Measurements from ENCODE around the gene HSD17B2.
A peak's percentile ranks its signal among the peaks of the same experiment; 100 is the strongest.

Gene HSD17B2

DNA sequence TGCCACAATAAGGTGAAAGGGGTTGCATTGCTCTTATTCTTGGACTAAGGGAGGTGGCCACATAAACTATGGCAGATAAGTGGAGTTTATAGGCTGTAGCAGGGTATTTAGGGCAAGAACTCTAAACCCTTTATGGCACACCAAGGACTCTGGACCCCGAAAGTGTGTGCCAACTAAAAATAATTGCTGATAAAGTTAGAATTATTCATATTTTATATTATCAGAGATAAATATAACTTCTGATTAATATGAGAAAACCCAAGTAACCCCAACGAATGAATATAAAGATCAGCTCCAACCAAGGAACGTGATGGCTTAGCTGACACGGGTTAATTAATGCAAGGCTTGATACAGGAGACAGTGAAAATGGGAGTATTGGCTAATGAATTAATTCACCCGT, 15.0 kb upstream of the HSD17B2 start:
- no peak for DNase-seq

DNA sequence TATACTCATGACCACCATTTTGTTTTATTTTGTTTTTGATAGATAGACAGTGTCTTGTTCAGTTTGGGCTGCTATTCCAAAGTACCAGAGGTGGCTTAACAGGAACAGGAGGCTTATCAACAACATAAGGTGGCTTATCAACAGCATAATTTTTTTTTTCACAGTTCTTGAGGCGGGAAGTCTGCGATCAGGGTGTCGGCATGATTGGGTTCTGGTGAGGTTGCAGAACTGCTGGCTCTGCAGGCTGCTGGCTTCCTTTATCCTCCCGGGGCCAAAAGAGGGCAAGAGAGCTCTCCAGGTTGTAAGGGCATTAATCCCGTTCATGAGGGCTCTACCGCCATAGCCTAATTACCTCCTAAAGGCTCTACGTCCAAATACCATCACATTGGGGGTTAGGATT, 11.8 kb upstream of the HSD17B2 start:
- no peak for DNase-seq

DNA sequence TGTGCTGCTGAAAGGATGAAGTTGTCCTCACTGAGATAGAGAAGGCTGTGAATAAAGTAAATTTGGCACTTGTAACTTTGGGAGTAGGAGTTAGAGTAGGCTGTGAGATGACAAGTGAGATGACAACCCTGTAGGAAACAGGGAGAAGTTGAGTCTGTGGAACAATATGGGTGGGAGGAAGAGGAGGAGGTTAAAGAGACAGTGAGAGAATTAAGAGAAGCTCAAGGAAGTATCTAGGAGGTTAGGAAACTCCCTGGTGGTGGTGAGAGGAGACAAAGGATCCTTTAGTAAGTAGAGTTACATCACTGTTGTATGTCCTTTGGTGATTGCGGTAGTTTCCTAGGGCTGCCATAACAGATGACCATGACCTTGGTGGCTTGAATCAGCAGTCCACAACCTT, 10.7 kb upstream of the HSD17B2 start:
- DNase-seq, result no peak

DNA sequence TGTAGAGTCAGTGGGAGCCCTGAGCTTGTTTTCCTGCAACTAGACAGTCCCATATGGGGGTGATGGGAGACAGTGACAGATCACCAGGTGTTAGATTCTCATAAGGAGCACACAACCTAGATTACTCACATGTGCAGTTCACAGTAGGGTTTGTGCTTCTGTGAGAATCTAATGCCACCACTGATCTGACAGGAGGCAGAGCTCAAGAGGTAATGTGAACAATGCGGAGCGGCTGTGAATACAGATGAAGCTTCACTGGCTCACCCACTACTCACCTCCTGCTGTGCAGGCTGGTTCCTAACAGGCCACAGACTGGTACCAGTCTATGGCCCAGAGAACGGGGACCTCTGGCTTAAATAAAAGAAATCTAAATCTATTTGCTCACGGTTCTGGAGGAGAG, 10.2 kb upstream of the HSD17B2 start:
- DNase-seq, result no peak

DNA sequence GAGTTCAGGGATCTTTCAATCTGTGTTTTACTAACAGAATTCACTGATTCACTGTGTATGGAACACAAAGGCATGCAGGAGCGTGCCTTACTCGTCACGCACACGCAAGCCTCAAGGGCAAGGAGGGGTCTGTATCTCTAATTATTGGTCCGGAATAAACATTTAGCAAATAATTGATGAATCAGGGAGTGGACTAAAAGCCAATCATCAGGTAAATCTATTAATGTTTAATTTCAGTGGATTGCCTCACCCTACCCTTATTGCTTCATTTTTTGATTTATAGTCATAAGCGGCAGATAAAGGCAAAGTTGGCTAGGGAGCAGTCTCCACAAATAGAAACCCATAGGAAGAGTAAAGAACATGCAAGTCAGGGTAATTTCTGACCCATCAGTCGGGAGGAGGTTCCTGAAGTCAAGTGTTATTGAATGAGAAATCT, 7.4 kb upstream of the HSD17B2 start:
- no peak for DNase-seq

DNA sequence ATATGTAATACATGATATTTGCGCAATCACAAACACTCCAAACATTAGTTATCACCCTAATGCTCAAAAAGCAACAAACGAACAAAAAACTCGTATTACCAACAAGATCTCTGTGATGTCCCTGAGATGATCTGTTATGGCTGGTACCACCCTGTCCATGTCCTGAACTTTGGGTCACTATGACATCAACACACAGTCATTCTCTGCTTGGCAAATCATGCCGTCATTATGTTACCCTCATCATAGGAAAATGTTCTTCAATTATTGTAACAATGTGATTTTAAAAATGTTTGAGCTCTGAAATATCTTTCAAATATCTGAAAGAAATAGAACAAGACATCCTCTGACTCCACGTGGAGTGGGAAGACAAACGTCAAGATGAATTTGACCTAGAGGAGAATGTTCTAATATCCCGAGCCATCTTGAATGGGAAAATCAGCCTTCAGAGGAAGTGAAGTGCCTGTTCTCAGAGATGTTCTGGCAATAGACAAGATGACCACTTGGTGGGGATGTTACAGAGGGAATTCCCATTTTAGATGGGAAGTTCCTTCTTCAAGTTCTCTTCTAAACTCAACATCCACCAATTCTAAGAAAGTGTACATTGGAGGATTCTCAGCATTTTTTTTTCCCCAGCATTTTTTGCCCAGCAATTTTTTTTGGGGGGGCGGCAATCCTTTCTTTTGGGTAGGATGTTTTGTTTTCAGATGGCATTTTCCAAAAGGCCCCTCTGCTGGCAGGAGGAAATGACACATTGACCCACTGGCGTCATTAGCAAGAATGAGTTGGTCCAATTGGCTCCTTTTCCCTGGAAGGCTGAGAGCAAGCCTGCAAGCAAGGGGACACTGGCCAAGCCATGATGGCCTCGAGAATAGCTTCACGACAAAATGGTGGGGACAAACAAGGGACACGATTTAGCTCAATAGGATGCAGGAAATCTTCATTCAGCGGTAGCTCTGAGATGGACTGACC, 3.7 kb upstream of the HSD17B2 start:
- peak; percentile 9 for DNase-seq

DNA sequence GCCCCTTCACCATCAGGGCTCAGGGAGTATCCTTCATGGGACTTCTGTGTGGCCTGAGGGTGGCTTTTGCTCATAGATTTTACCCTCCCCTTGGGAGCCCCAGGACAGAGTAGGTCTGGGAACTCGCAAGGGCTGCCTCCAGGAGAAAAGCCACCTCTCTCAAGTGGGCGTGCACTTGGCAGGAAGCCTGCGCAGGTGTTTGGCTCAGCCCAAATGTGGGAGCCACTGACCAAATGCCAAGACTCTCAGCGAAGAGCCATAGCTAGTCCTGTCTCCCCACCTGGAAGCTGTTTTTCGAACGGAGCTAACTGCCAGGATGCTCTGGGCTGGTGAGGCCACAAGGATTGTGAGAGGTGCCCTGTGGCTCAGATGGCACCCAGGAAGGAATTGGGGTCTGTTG, 2.0 kb upstream of the HSD17B2 start:
- no peak for DNase-seq

DNA sequence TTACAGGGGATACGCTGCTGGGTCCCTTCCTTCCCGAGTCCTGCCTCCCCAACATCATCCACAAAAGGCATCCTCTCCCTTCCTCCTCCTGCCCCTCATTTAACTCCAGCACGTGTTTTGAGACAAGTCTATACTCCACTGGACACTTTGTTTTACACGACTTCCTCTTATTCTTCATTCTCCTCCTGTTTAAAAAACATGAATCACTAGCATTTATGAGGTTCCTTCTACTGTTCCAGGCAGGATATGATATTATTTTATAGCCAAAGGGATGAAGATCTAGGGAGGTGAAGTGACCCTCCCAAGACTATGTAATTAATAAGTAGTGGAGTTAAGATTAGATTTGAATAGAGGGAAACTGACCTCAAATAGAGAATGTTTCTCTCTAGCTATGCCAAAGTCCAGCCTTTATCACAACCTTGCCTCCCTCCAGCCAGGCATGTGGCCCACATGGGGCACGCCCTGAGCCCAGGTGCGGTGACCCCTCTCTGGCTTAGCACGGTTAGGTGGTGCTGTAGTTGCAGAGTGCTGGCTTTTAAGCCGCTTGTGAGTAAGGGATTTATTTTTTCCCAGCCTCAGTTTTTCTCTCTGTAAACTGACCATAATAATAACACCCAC, 1.3 kb upstream of the HSD17B2 start:
- DNase-seq, result no peak

DNA sequence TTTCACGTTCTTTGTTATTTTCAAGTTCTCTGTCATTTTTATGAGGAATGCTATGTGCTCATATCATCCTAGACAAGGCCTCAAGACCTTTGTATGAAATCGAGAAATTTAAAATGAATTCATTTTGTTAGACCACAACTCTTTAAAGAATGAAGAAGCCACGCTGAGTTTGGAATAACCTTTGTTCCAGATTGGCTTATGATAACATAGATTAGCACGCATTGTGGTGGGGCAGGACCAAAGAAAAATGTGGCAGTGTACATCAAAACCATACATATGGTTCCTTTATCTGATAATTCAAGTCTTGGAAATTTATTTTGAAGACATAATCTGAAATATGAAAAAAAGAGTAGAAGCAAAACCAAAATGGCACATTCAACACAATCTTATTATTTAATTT, 2.2 kb downstream of the HSD17B2 start:
- DNase-seq, result no peak

DNA sequence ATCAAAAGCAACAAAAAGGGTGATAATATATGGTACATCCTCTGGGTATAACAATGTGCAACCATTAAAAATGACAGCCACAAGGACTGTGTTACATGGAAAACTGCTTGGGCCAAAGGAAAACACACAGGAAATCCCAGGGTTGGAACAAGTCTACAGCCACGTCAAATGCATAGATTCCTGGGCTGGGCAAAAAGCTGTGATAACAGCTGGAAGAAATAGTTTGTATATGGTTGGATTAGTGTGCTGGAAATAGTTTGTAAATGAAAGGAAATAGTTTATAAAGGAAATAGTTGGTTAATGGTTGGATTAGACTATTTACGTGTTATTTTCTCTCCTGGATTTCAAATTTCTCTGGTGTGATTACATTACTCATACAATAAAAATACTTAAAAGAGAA, 2.6 kb downstream of the HSD17B2 start:
- no peak for DNase-seq

DNA sequence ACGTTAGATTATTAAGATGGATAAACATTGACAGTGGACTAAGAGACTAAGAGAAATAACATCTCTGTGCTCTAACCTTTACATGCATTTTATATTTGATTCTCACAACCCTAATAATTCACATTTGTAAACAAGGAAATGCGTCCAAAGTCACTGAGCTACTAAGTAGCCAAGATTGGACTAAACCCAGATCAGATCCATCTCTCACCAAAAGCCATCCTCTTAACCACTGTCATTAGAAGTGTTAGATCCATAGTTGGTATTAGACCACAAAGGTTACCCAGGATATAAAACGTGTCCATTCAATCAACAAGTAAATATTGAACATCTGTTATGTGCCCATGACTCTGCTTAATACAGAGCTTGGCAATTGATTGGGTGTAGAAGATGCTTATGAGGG, 5.2 kb downstream of the HSD17B2 start:
- DNase-seq, result no peak

DNA sequence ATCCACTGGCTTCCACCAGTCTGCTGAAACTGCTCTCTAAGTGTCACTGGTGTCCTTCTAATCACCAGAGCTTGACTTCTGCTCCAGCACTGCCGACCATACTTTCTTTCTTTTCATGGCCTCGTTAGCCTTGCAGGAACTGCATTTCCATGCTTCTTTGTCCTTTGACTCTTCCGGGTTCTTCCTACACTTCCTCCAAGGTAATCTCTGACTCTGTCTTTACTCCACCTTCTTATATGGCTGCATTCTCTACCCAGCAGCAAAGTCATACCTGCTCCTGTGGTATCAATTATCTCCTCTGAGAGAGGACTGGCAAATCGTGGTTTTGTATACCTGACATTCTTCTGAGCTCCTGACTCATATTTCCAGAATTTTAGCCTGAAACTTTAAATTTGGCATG, 6.5 kb downstream of the HSD17B2 start:
- DNase-seq, result no peak

DNA sequence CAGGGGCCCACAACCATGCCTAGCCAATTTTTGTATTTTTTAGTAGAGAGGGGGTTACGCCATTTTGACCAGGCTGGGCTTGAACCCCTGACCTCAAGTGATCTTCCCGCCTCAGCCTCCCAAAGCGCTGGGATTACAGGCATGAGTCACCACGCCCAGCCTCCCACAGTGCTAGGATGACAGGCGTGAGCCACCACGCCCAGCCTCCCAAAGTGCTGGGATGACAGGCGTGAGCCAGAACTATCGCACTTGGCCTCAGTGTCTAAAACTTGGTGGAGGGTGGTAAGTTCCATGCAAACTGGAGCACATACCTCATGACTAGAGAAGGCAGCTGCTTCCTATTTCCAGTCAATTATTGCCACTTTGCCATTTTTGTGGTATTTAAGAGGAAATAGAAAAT, 7.1 kb downstream of the HSD17B2 start:
- no peak for DNase-seq

DNA sequence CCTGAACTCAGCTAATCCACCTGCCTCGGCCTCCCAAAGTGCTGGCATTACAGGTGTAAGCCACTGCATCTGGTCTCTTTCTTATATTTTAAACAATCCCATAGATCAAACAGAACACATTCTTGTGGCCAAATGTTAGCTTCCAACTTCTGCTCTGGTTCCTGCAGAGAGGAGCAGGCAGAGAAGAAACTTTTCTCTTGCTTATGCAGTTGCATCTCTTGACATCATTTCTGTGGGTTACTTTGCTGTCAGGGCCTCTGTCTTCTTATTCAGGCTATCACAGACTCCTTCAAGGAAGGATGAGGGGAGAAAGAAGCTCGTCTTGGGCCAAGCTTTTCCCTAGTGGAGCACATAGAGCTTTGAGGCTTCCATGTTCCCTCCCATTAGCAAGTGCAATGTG, 7.8 kb downstream of the HSD17B2 start:
- no peak for DNase-seq

DNA sequence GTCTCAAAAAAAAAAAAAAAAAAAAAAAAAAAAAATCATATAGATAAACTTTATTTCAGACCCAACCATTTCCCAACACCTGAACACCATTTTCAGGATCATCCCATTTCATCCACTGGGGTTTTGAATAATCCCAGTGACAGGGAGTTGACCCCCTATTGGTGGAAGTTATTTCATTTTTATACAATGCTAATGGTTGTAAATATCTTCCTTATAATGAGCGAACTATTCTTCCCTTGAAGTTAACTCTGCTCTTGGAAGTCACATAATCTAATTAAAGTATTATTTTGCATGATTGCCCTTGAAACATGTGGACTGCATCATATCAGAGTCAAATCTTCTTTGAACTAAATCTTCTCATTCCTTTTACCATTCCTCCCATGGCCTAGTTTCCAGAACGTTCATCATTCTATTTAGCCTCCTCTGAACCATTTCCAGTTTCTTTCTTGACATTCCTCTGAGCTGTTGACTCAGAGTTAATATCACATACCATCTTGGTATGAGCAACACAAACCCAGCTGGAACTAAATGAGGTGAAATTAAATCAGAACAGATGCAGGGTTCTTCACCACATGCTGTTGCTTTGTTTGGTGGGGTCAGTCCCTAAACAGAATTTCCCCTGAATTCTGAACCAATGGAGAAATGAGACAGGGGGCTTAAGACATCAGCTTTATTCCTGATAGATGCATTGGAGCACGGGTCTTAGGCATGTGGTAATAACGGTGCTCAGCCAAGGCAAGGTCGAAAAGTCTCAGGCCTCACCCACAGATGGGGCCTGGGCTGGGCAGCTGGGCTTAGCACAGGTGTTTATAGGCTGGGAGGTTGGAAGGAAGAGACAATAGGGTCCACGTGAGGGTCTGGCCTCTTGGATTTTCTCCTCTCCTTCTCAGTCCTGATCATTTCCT, 8.9 kb downstream of the HSD17B2 start:
- DNase-seq, result no peak

DNA sequence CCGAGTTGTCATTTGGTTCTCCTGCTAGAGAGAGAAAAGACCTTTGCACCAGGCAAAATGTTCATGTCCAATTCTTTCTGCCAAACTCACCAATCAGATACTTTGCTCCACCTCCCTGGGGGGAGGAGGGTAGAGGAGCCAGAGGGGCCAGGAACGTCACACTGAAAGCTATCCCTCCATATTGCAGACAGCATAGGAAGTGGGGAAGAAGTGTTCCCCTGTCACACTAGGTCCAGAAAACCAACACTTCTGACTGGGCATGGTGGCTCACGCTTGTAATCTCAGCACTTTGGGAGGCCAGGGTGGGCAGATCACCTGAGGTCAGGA, 9.5 kb downstream of the HSD17B2 start:
- no peak for DNase-seq

DNA sequence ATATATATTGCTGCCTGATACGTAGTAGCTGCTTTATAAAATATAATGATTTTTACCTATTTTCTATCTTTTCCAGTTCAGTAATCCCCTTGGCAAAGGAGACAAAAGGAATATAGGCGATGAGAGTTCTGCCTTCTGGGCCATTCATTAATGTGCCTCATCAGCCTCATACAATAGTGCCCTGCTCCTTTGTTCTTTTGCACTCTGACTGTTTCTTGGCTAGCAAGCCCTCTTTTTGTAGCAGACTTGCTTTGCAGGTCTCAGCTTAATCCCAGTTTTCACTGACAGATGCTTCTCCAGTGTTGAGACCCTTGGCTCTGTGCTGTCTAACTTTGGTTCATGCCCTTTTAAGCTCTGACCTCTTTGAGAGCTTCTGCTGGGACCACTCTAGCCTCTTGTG, 10.4 kb downstream of the HSD17B2 start:
- DNase-seq, result no peak

DNA sequence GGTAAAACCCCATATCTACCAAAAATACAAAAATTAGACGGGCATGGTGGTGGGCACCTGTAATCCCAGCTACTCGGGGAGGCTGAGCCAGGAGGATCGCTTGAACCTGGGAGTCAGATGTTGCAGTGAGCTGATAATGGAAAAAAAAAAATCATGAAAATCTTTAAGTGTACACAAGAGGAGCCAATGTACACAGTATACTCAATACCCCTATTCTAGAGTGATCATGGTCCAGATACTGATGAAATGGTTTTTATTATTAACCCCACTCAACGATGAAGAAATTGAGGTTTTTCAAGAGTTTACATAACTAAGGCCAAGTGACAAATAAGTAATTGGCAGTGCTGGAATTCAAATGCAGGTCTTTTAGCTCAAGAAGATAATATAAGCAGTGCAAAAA, 11.5 kb downstream of the HSD17B2 start:
- DNase-seq, result no peak

DNA sequence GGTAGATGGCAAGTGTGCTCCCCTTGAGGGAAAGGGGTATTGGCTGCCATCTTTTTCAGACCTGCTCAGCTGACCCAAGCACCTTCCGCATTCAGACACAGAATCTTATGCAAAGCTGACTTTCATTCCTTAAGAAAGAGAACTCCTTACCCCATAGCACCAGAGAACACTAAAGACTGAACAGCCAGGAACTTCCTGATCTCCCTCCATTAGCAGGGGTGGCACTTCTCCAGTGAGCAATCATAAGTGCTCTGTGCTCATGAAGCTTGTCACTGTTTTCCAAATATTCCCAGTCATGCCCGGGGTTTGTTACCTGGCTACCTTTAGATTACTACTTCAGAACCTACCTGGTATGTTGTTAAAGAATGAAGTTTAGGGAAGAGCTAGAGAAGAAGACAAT, 11.9 kb downstream of the HSD17B2 start:
- DNase-seq, result no peak

DNA sequence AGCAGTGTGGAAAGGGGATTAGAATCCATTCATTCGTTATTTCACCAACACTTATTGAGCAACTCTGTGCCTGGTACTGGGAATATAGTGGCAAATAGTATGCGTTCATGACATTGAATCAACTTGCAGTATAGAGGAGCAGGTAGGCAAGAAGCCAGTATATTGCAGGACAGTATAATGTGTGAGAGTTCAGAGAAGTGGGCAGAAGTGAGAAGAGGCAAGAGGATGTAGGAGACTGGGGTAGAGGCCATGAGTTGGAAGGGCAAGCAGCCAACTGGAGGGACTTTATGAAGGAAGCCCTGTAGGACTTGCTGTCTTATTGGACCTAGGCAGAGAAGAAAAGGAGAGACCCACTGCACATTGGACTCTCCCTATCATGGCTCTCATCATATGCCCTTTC, 12.3 kb downstream of the HSD17B2 start:
- DNase-seq, result no peak

DNA sequence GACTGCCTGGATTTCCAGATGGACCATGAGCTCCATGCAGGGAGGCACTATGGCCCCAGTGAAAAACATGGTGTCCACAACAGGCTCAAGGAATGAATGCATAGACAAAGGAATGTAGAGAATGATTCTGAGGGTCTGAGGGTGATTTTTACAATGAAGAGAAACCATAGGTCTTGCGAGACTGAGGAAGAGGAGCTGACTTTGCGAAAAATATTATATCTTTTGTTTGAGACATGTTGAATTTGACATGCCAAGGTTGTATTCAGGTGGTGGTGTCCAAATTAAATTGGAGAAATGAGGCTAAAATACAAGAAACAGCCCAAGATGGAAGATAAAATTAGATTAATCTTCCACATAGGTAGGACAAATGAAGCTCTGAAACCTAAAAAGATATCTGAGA, 12.7 kb downstream of the HSD17B2 start:
- DNase-seq, result no peak

DNA sequence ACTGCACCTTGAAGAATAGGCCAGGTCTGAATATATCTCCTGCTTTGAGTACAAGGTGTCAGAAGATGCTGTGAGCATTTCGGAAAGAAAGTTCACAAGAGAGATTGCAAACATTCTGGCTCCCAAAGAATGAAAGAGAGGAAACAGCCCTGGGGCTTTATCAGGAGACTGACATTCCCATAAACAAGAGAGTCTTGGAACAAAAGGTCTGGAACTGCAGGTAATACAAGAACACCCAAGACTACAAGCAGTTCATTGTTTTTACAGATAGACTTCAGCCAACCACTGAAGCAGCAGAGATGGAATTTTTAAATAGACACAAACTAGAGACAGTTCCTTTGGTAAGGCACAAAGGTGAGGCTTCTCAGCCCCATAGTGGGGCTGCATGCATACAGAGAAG, 14.4 kb downstream of the HSD17B2 start:
- no peak for DNase-seq

DNA sequence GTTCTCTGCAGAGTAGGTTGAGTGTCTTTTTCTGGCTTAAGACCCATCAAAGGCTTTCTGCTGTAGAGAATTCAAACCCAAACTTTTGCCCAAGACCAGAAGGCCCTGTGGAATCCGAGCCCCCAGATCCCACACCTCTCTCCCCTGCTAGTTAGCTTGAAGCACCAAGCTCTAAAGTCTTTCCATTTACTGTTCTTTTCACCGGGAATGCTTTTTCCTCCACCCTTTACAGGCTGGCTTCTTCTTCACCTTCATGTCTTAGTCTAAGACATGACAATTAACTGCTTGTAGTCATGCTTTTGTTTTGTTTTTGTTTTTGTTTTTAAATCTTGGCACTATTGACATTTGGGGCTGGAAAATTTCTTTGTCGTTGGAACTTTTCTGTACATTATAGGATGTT, 15.5 kb downstream of the HSD17B2 start:
- no peak for DNase-seq

DNA sequence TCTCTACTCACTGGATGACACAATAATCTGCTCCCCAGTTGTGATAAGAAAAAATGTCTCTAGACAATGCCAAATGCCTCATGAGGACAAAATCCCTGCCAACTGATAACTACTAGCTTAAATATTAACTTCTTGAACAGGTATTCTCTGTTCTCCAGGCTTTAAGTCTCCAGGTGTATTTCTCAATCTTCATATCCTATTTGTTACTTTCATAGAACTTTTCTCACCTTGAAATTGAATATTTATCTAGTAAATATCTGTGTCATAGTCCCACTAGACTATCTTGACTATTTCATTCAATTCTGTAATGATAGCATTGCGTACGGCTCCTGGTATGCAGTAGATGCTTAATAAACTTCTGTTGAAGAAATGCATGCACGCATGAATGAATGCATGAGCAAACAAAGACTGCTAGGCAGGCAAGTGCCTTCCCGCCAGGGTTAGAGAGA, 15.9 kb downstream of the HSD17B2 start:
- no peak for DNase-seq

Data from NCI-H526 treated with DMSO at 0.1 percent for 48 hours (cell line).